Upper lobe of left lung (tissue), 6 donors: ENCODE measurements around the gene SLC35G4. TPM values are rescaled to one million over a fixed set of nuclear protein-coding genes. Genes with fewer than 3 reads are reported as not detected.
"Not testable (repeated sequence)": the region's sequence is repeated elsewhere in the genome, so short reads cannot be mapped to it uniquely, and the experiment has no call there.

Source experiments
- ATAC-seq, 2 donors: fragments of 200-7000 bp; cut with Tn5 transposase; one replicate each; pipeline ENCODE4 v1.9.1; 2022; ENCODE audit warnings: mild to moderate bottlenecking in 2 of 2, moderate library complexity in 2 of 2; ENCODE audit not compliant: low FRiP score in 2 of 2
- DNase-seq, 2 donors: peaks; one replicate each; pipeline ENCODE4 v3.0.0-alpha.2; 2019 to 2020
- H3K27ac ChIP-seq, 4 donors: fragments of 200-600 bp; sonication (generic); one replicate each; pipeline ENCODE4 v1.5.1; 2016 to 2019
- H3K27me3 ChIP-seq, 4 donors: fragments of 200-600 bp; sonication (generic); one replicate each; pipeline ENCODE4 v1.5.1; 2017 to 2019
- H3K36me3 ChIP-seq, 4 donors: fragments of 200-600 bp; sonication (generic); one replicate each; pipeline ENCODE4 v1.5.1; 2016 to 2019
- H3K4me1 ChIP-seq, 4 donors: fragments of 200-600 bp; sonication (generic); one replicate each; pipeline ENCODE4 v1.5.1; 2018 to 2019
- H3K4me3 ChIP-seq, 4 donors: fragments of 200-600 bp; sonication (generic); one replicate each; pipeline ENCODE4 v1.5.1; 2017 to 2019; ENCODE audit warnings: mild to moderate bottlenecking in 2 of 4, moderate library complexity in 1 of 4
- H3K9me3 ChIP-seq, 4 donors: fragments of 200-600 bp; sonication (generic); one replicate each; pipeline ENCODE4 v1.5.1; 2018 to 2019
- CTCF ChIP-seq, 6 experiments: fragments of 450-650 bp in 4 of 6; fragments of 200-600 bp in 2 of 6; sonication (generic) in 2 of 6; IDR thresholded peaks; one replicate each; pipeline ENCODE4 v1.5.1; 2016 to 2019; ENCODE audit warnings: antibody characterized with exemption in 6 of 6
- EP300 ChIP-seq, 4 donors: sonication (generic); formaldehyde crosslinking; IDR thresholded peaks; one replicate each; pipeline ENCODE4 v1.5.1; 2017; ENCODE audit warnings: antibody characterized with exemption in 4 of 4, control low read depth in 2 of 4
- POLR2A ChIP-seq, 4 donors: fragments of 450-650 bp; IDR thresholded peaks; one replicate each; pipeline ENCODE4 v1.5.1; 2016 to 2017; ENCODE audit warnings: antibody characterized with exemption in 4 of 4, mild to moderate bottlenecking in 2 of 4
- POLR2AphosphoS5 ChIP-seq, 2 donors: sonication (generic); formaldehyde crosslinking; IDR thresholded peaks; one replicate each; pipeline ENCODE4 v1.5.1; 2017; ENCODE audit warnings: antibody characterized with exemption in 2 of 2
- WGBS, 2 donors: methylation state at CpG; one replicate each; pipeline ENCODE4 v1.1.5; 2017 to 2018; 5-methylcytosine and 5-hydroxymethylcytosine counted together
- total RNA-seq, 6 donors: library from RNA; depleted of rRNA in 4 of 6; stranded (reverse); fragments of >200 nt in 4 of 6; gene quantifications; one replicate each; pipeline versions ENCODE4 v1.1.0 to v1.2.1, GENCODE V29; 2016 to 2021
- donor health status: DM: no; HTN: no; CAD: no; lungs with moderate emphysema.
- donor health status: DM: no; HTN: yes; CAD: no; lungs with severe emphysema.

Gene SLC35G4
- total RNA-seq, 6 donors from 2014 or later: not detected

DNA sequence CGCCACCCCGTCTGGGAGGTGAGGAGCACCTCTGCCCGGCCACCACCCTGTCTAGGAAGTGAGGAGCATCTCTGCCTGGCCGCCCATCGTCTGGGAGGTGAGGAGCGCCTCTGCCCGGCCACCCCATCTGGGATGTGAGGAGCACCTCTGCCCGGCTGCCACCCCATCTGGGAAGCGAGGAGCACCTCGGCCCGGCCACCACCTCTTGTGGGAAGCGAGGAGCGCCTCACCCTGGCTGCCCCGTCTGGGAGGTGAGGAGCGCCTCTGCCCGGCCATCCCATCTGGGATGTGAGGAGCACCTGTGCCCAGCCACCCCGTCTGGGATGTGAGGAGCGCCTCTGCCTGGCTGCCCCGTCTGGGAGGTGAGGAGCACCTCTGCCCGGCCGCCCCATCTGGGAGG is 4.6 kb downstream of the SLC35G4 start:
- H3K36me3 ChIP-seq, H3K27me3 ChIP-seq, ATAC-seq, H3K4me3 ChIP-seq, H3K27ac ChIP-seq, H3K4me1 ChIP-seq: not testable (repeated sequence)
- DNase-seq: peak in 1 of 2 donors; percentile 65
- WGBS, 2 donors: 90 to 100% methylated on average over 3 to 15 of the region's 21 CpGs
- H3K9me3 ChIP-seq: peaks cover 0 to 14% (median 6%) of the 10 kb centered on the region in 4 donors

DNA sequence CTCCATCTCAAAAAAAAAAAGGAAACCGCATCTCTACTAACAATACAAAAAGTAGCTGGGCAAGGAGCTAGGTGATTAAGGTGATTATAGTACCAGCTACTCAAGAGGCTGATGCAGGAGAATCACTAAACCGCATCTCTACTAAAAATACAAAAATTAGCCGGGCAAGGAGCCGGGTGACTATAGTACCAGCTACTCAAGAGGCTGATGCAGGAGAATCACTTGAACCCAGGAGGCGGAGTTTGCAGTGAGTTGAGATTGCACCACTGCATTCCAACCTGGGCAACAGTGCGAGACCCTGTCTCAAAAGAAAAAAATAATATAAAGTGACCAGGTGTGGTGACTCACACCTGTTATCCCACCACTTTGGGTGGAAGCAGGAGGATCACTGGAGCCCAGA is 5.6 kb downstream of the SLC35G4 start:
- H3K36me3 ChIP-seq, ATAC-seq, DNase-seq, H3K4me3 ChIP-seq, H3K27me3 ChIP-seq, H3K27ac ChIP-seq, H3K4me1 ChIP-seq: not testable (repeated sequence)
- WGBS, 2 donors: 88 to 90% methylated on average over 6 of the region's 6 CpGs
- peaks cover 0 to 14% (median 6%) of the 10 kb centered on the region in 4 donors for H3K9me3 ChIP-seq

GRCh38 chr18:11647310-11647709 is 37.9 kb downstream of the SLC35G4 start:
- DNase-seq: peak in 1 of 2 donors; percentile 58
- H3K9me3 ChIP-seq, H3K4me1 ChIP-seq, H3K27ac ChIP-seq, H3K27me3 ChIP-seq, H3K36me3 ChIP-seq, H3K4me3 ChIP-seq, ATAC-seq: not testable (repeated sequence)
- WGBS, 2 donors: 85 to 93% methylated on average over 8 to 22 of the region's 23 CpGs

DNA sequence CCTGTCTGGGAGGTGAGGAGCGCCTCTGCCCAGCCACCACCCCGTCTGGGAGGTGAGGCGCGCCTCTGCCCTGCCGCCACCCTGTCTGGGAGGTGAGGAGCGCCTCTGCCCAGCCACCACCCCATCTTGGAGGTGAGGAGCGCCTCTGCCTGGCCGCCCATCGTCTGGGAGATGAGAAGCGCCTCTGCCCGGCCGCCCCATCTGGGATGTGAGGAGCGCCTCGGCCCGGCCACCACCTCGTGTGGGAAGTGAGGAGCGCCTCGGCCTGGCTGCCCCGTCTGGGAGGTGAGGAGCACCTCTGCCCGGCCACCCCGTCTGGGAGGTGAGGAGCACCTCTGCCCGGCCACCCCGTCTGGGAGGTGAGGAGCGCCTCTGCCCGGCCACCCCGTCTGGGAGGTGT is 38.4 kb downstream of the SLC35G4 start:
- H3K4me3 ChIP-seq, H3K27me3 ChIP-seq, H3K9me3 ChIP-seq, H3K4me1 ChIP-seq, DNase-seq, ATAC-seq, H3K27ac ChIP-seq, H3K36me3 ChIP-seq: not testable (repeated sequence)
- WGBS, 2 donors: 97 to 98% methylated on average over 8 to 24 of the region's 26 CpGs

- WGBS, 2 donors: 75 to 82% methylated on average over 4 of the region's 4 CpGs
These were observed 40.4 kb downstream of the SLC35G4 start for GRCh38 chr18:11649839-11650238.

DNA sequence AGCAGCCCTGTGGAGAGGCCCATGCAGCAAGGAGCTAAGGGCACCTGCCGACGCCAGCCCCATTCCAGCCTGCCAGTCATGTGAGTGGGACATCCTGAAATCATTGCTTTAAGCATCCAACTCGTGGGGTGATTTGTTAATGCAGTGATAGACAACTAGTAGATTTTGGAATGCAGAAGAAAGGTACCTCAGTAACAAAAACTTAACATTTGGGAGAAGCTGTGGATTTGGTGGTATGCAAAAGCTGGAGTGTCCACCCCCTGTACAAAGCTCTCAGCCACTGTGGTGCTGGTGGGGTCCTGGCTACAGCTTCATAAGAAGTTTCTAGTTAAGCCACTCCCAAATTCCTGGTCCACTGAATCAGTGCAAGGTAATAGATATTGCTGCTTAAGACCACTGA is 42.5 kb downstream of the SLC35G4 start:
- no peaks in the 10 kb centered on the region for H3K36me3 ChIP-seq
- no peak overlapping the region for H3K27ac ChIP-seq
- peaks cover 0 to 6% (median 3%) of the 10 kb centered on the region in 4 donors for H3K9me3 ChIP-seq
- ATAC-seq (no peak), DNase-seq (no peak)
- H3K27me3 ChIP-seq: no peaks in the 10 kb centered on the region
- H3K4me3 ChIP-seq: no peak overlapping the region
- H3K4me1 ChIP-seq: peaks cover 2 to 7% (median 3%) of the 10 kb centered on the region in 4 donors
- WGBS, 2 donors: 79 to 84% methylated on average over 3 of the region's 3 CpGs
- TF ChIP-seq CTCF (IDR thresholded peaks at IDR 0.05) (no peak), POLR2A (IDR thresholded peaks at IDR 0.05) (no peak), EP300 (IDR thresholded peaks at IDR 0.05) (no peak), POLR2AphosphoS5 (IDR thresholded peaks at IDR 0.05) (no peak)

More at GRCh38 chr18:11649839-11650238, 40.4 kb downstream of the SLC35G4 start:
- no peak overlapping the region for H3K4me3 ChIP-seq
- TF ChIP-seq CTCF (IDR thresholded peaks at IDR 0.05) (no peak), POLR2A (IDR thresholded peaks at IDR 0.05) (no peak), EP300 (IDR thresholded peaks at IDR 0.05) (no peak), POLR2AphosphoS5 (IDR thresholded peaks at IDR 0.05) (no peak)
- peaks cover 0 to 6% (median 3%) of the 10 kb centered on the region in 4 donors for H3K9me3 ChIP-seq
- H3K36me3 ChIP-seq: no peaks in the 10 kb centered on the region
- no peak for ATAC-seq
- H3K4me1 ChIP-seq: no peaks in the 10 kb centered on the region
- no peaks in the 10 kb centered on the region for H3K27me3 ChIP-seq
- no peak overlapping the region for H3K27ac ChIP-seq
- no peak for DNase-seq

DNA sequence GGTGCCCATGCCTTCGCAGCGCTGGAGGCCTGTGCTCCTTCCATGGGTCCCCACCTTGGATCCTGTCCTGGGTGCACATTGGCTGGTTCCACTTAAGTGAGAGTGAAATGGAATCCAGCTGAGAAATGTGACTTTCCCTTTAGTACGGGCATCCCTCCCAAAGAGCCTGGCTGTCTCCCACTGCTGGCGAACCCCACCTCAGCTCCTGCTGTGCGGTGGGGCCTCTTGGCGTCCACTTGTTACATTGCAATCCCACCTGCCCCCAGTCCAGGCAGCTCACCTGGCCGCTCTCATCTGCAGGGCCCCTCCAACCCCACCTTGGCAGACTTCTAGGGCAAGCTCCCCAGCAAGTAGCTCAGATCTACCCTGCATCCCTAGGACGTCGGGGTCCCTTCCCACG is 44.1 kb downstream of the SLC35G4 start:
- ATAC-seq: no peak
- Histone ChIP-seq H3K9me3 (peaks cover 0 to 4% (median 0%) of the 10 kb centered on the region in 4 donors), H3K36me3 (no peaks in the 10 kb centered on the region), H3K27ac (no peak overlapping the region), H3K27me3 (no peaks in the 10 kb centered on the region), H3K4me3 (no peak overlapping the region), H3K4me1 (peaks cover 2 to 7% (median 3%) of the 10 kb centered on the region in 4 donors)
- TF ChIP-seq POLR2A (IDR thresholded peaks at IDR 0.05): no peak
- 85 to 90% methylated on average over 8 to 10 of the region's 10 CpGs for WGBS, 2 donors
- DNase-seq: no peak
